Parathyroid adenoma (tissue), 2 donors: ENCODE measurements around the gene MTERF2.
A peak's percentile ranks its signal among the peaks of the same experiment; 100 is the strongest.
"Not testable (repeated sequence)": the region's sequence is repeated elsewhere in the genome, so short reads cannot be mapped to it uniquely, and the experiment has no call there.

Experiments used
- H2AFZ ChIP-seq: fragments of 300-600 bp; sonication (generic); one replicate; pipeline ENCODE4 v1.7.0; 2017; ENCODE audit warnings: antibody characterized with exemption, mild to moderate bottlenecking
- H3K27ac ChIP-seq: fragments of 300-600 bp; sonication (generic); one replicate; pipeline ENCODE4 v1.7.0; 2017
- H3K27me3 ChIP-seq: fragments of 300-600 bp; sonication (generic); one replicate; pipeline ENCODE4 v1.7.0; 2017; ENCODE audit warnings: low read length; ENCODE audit not compliant: control insufficient read depth, insufficient read depth
- H3K36me3 ChIP-seq: fragments of 300-600 bp; sonication (generic); one replicate; pipeline ENCODE4 v1.7.0; 2017; ENCODE audit warnings: low read length; ENCODE audit not compliant: control insufficient read depth, insufficient read depth
- H3K4me1 ChIP-seq: fragments of 300-600 bp; sonication (generic); one replicate; pipeline ENCODE4 v1.7.0; 2017; ENCODE audit warnings: control low read depth
- H3K4me2 ChIP-seq: fragments of 300-600 bp; sonication (generic); one replicate; pipeline ENCODE4 v1.7.0; 2017; ENCODE audit warnings: low read length
- H3K4me3 ChIP-seq: fragments of 300-600 bp; sonication (generic); one replicate; pipeline ENCODE4 v1.7.0; 2017; ENCODE audit warnings: low read depth, low read length
- H3K79me2 ChIP-seq: fragments of 300-600 bp; sonication (generic); one replicate; pipeline ENCODE4 v1.7.0; 2017; ENCODE audit warnings: control low read depth
- H3K9ac ChIP-seq: fragments of 300-600 bp; sonication (generic); one replicate; pipeline ENCODE4 v1.7.0; 2017; ENCODE audit warnings: mild to moderate bottlenecking
- H3K9me3 ChIP-seq: fragments of 300-600 bp; sonication (generic); one replicate; pipeline ENCODE4 v1.7.0; 2017; ENCODE audit warnings: low read length; ENCODE audit not compliant: control insufficient read depth
- CTCF ChIP-seq: fragments of 300-600 bp; sonication (generic); IDR thresholded peaks from one replicate; pipeline ENCODE4 v1.7.0; 2017; ENCODE audit warnings: antibody characterized with exemption, mild to moderate bottlenecking
- donor health status: primary hyperparathyroidism.

MTERF2 gene

DNA sequence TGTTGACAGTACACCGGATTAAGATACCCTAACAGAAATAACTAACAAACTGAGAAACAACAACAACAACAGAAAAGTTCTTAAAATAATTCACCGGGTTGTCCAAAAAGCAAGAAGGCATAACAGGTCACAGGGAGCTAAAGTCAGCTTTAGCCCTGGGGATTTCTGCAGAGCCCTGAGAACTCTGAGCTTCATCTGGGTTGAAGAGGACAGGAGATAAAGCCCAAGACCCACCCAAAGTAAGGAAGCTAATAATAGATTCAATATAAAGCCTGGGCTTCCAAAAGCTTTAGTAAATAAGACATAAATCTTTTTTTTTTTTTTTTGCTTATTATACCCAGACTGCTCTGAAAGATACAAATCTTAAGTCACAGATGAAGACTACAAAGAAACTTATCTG is 44.1 kb upstream of the MTERF2 start:
- Histone ChIP-seq H3K4me2 (no peak overlapping the region), H3K79me2 (no peaks in the 10 kb centered on the region), H3K27ac (no peak overlapping the region), H3K9ac (no peak overlapping the region), H3K4me3 (no peak overlapping the region), H3K4me1 (peaks cover 5% of the 10 kb centered on the region), H3K27me3 (no peaks in the 10 kb centered on the region), H2AFZ (no peak overlapping the region), H3K36me3 (no peaks in the 10 kb centered on the region), H3K9me3 (no peaks in the 10 kb centered on the region)
- TF ChIP-seq CTCF = no peak

DNA sequence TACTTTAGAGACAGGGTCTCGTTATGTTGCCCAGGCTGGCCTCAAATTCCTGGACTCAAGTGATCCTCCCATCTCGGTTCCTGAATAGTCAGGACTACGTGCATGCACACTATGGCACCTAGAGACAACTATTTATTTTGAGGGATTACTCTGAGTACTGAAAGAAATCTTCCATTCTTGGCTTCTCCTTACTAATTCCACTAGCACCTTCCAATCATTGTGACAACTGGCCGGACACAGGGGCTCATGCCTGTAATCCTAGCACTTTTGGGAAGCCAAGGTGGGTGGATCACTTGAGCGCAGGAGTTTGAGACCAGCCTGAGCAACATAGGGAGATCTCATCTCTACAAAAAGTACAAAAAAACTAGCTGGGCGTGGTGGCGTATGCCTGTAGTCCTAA is 42.1 kb upstream of the MTERF2 start:
- H3K27me3 ChIP-seq = no peaks in the 10 kb centered on the region
- no peaks in the 10 kb centered on the region for H3K79me2 ChIP-seq
- TF ChIP-seq CTCF = no peak
- H3K27ac ChIP-seq = no peak overlapping the region
- no peaks in the 10 kb centered on the region for H3K9me3 ChIP-seq
- no peak overlapping the region for H3K4me3 ChIP-seq
- peaks cover 5% of the 10 kb centered on the region for H3K4me1 ChIP-seq
- H3K4me2 ChIP-seq = no peak overlapping the region
- H3K36me3 ChIP-seq = no peaks in the 10 kb centered on the region
- H2AFZ ChIP-seq = no peak overlapping the region
- H3K9ac ChIP-seq = no peak overlapping the region

DNA sequence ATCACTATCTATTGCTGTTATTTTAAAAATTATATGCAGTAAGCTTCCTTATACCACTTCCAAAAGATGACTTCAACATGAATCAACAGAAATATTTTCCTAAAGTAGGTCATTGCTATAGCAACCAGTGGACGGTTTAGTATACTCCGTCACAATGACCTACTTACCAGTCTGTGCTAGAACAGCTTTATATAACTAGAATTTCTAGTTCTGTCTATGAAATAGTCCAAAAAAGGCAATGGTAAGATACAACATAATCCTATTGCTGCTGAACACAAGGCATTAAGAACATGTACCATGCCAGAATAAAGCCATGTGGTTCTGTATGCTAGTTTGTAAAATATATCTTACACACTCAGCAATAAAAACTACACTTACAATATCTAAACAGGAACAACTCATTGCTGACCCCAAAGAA is 40.7 kb upstream of the MTERF2 start:
- no peak overlapping the region for H2AFZ ChIP-seq
- no peaks in the 10 kb centered on the region for H3K36me3 ChIP-seq
- peaks cover 5% of the 10 kb centered on the region for H3K4me1 ChIP-seq
- H3K27me3 ChIP-seq = no peaks in the 10 kb centered on the region
- peak overlapping the region; percentile 53 for H3K27ac ChIP-seq
- H3K4me3 ChIP-seq = peak overlapping the region; percentile 15
- no peak for TF ChIP-seq CTCF
- no peaks in the 10 kb centered on the region for H3K9me3 ChIP-seq
- peak overlapping the region; percentile 59 for H3K4me2 ChIP-seq
- no peak overlapping the region for H3K9ac ChIP-seq
- no peaks in the 10 kb centered on the region for H3K79me2 ChIP-seq

GRCh38 chr12:107026806-107027635 is 40.1 kb upstream of the MTERF2 start:
- H3K9me3 ChIP-seq = no peaks in the 10 kb centered on the region
- H3K4me2 ChIP-seq = peak overlapping the region; percentile 59
- H3K4me3 ChIP-seq = peak overlapping the region; percentile 15
- H2AFZ ChIP-seq = no peak overlapping the region
- H3K36me3 ChIP-seq = no peaks in the 10 kb centered on the region
- H3K9ac ChIP-seq = no peak overlapping the region
- peaks cover 5% of the 10 kb centered on the region for H3K4me1 ChIP-seq
- no peaks in the 10 kb centered on the region for H3K27me3 ChIP-seq
- H3K79me2 ChIP-seq = no peaks in the 10 kb centered on the region
- TF ChIP-seq CTCF = no peak
- H3K27ac ChIP-seq = peak overlapping the region; percentile 53

DNA sequence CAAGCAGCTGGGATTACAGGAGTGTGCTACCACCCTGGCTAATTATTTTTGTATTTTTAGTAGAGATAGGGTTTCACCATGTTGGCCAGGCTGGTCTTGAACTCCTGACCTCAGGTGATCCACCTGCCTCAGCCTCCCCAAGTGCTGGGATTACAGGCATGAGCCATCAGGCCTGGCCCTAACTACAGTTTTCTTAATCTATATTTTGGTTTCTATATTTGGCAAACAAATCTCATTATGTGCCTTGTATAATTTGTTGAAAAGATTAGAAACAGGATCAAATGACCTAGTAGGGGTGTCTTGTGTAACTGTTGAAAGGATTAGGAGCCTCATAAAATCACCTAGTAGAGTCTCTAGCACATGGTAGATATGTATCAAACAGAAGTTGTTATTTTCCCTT is 39.4 kb upstream of the MTERF2 start:
- H3K79me2 ChIP-seq, H3K9me3 ChIP-seq, H3K36me3 ChIP-seq, H3K4me1 ChIP-seq, H3K27ac ChIP-seq, H3K4me2 ChIP-seq, H3K27me3 ChIP-seq, H3K9ac ChIP-seq, H3K4me3 ChIP-seq, H2AFZ ChIP-seq: not testable (repeated sequence)
